GM19463 (cell line): ENCODE results near the gene MYOZ1.
"Not testable (repeated sequence)": the region's sequence is repeated elsewhere in the genome, so short reads cannot be mapped to it uniquely, and the experiment has no call there.

Experiments used
- ATAC-seq: cut with Tn5 transposase; IDR thresholded peaks from one replicate; pipeline ENCODE4 v1.9.1; 2021; ENCODE audit warnings: mild to moderate bottlenecking, moderate library complexity; ENCODE audit not compliant: unreplicated experiment

Gene MYOZ1

DNA sequence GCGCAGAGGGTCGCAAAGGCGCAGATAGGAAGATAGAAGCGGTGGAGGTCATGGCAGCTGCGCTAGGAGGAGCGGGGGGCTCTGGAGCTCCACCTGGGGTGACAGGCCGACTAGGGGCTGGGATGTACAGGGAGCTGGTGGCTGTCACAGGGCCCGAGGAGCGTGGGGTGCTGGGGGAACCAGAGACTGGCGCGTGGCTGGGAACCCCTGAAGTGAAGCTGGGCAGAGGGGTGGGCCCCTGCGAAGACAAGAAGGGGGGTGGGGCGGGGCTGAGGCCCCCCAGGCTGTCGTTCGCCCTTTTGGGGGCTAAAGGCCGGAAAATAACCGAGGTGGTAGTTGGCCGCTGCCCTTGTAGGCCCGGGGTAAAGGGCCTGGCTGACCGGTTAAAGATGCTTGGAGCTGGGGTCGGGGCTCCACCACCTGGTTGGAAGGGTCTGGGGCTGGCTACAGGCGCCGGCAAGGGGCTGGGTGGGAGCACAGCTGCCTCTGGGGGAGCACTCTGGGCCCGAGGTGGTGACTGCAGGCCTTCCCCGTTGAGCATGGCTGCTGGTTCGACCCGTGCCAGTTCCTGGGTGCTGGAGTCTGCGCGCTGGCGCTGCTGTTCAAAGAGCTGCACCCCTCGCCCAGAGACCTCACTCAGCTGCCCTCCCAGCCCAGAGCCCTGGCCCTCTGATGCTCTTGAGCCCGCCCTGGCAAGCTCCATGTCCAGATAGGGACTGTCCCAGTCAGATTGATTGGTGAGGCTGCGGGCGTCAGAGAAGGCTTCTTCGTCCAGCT, 6.8 kb upstream of the MYOZ1 start:
- no peak for ATAC-seq

DNA sequence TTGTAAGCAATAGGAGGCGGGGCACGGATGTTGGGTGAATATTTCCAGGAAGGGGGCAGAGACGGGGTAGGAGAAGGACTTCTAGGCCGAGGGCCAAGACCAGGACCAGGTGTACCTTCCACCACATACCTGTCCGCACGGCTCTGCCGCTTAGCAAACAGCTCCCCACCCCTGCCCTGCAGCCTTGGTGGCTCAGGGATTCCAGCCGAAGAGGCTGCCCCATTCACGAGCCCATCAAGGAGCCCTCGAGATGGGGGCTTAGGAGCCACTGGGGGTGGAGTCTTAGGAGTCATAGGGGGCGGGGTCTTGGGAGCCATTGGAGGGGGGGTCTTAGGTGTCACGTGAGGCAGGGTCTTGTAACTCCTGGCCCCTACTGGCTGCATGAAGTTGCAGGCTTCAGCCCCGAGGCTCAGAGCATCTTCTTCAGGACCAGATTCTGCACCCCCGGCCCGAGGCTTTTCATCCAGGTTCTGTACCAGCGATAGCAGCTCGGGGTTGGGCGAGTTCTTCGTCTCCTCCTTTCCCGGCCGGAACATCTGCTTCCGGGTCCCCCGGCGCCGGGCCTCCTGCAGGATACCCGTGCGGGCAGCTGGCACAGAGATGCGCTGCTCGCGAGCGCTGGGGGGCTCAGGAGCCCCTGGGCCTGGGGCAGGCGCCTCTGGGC, 6.1 kb upstream of the MYOZ1 start:
- no peak for ATAC-seq

DNA sequence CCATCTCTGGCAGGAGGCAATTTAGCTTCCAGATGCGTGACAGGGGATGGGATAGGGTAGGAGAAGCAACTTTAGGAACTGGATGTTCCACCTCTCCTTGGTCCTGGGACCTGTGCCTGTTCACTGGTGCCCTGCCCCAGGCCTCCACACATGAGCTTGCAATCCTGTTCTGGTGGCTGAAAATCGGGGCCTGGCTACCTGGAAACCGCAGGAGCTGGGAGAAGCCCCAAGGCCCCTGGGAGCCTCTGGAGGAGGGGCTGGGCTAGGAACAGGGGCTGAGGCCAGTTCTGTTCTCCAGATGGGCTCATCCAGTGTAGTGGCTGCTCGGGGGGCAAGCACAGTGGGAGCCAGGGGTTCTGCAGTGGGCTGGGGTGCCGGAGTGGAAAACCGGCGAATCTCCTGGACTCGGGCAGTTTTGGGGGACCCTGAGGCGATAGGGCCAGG, 5.3 kb upstream of the MYOZ1 start:
- no peak for ATAC-seq

DNA sequence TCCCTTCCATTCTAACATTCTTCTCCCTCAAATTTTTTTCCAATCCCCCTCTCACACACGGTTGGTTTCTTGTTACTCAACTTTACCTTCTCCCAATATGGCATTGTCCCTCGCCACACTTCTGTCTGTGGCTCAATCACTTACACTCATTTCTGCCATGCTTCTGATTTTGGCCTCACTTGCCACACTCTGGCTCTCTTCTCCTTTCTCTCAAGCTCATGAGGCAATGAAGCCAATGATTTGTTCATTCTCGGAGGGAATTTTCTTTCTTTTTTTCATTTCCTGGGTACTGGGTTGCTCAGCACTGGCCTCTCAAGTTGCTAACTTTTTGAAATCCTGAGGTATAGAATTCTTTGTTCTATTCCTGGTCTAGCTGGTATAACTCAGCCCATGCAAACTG, 4.0 kb upstream of the MYOZ1 start:
- no peak for ATAC-seq

DNA sequence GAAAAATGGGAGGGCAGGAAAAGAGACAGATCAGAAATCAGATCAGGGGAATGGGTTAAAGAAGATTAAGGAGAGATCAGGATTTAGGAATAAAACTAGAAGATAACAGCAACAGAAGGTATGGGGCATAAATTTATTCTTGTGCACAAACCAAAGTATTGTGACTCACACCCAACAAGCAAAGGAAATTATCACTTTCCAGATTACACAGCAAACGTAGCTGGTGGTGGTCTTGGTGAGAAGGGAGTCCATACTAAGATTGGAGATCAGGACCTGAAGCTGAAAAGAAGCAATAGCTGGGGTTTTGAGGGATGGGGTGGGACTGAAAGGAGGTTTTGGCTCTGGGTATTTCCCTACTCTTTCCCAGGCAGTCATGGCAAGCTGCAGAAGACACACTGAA, 3.5 kb upstream of the MYOZ1 start:
- ATAC-seq = no peak

DNA sequence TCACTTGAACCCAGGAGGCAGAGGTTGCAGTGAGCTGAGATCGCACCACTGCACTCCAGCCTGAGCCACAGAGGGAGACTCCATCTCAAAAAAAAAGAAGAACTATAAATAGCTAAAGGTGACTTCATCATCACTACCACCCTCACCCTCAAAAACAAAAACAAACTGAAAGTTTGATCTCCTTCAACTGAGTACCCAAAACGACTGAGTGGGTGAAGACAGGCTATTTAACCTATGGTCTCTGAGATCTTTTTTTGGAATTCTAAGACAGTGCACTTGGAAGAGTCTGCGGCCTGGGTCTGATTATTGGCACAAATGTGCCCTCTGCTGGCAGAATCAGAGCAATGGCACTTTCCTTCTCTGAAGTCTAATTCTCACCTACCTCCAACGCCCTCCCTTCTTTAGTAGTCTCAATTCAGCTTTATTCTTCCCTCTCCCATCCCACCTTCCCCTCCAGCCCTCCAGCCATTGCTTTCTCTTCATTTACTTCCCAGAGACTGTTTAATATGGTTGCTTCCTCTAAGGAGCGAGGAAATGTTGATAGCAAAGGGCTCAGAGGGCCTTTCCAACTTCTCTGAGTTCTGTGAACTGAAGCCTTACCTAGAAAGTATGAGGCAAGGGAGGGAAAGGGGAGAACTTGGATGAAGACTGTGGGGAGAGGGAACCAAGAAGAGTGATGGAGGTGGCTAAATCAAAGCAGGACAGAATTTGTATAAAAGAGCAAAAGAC, 2.9 kb upstream of the MYOZ1 start:
- no peak for ATAC-seq

DNA sequence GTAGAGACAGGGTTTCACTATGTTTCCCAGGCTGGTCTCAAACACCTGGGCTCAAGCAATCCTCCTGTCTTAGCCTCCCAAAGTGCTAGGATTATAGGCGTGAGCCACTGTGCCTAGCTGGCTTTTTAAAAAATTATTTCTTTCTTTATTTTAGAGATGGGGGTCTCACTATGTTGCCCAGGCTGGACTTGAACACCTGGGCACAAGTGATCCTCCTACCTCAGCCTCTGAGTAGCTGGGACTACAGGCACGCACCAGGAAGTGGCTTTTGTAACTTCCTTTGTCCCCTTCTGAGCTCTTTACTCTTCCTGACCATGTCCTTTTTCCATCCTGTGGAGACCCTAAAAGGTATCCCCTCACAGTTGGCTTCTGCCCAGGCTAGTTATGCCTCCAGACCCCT, 2.1 kb upstream of the MYOZ1 start:
- no peak for ATAC-seq

DNA sequence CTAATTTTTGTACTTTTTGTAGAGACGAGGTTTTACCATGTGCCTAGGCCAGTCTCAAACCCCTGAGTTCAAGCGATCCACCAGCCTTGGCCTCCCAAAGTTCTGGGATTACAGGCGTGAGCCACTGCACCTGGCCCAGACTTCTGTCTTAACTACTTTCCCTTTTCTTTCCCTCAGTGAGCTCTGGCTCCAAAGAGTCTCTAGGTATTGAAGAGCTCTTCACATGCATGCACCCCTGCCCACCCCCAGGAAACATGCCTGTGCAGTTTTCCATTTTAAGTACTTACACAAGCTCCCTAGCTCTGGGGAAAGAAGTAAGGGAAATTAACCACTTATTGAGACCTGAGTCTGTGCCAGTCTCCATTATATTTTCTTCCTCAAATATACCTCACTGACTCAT, 2.0 kb downstream of the MYOZ1 start:
- no peak for ATAC-seq

DNA sequence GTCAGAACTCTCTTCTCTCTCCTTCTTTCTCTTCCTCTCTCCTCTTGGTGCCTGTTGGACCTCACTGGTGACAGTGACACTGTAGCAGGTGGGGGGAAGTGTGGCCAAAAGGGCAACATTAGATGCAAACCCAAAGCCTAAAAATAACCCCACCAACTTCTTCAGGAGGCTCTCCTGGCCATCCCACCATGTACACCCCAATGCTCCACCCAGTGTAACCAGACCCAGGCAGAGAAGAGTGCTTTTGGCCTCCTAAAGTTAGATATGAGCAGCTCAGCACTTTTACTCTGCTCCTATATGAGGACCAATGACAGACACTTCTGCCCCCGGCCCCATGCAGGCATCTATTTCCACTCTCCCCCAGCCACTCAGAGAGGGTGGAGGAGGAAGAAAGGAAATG, 5.5 kb downstream of the MYOZ1 start:
- ATAC-seq = no peak

DNA sequence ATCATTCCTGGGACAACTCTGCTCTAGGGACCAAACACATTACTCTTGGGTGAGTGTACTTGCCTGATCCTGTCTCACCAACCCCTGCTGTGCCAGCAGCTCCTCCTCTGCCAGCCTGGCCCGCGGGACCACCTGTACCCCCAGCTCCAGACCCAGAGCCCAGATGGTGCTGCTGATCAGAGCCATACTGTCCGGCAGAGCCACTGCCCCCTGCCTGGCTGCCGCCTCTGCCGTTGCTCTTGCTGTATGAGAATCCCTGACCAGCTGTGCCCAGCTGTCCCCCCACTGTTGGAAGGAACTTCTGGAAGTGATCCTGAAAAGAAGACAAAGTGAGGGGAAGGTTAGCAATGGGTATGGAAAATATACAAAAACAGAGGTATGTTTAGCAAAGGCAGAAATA, 6.9 kb downstream of the MYOZ1 start:
- no peak for ATAC-seq

DNA sequence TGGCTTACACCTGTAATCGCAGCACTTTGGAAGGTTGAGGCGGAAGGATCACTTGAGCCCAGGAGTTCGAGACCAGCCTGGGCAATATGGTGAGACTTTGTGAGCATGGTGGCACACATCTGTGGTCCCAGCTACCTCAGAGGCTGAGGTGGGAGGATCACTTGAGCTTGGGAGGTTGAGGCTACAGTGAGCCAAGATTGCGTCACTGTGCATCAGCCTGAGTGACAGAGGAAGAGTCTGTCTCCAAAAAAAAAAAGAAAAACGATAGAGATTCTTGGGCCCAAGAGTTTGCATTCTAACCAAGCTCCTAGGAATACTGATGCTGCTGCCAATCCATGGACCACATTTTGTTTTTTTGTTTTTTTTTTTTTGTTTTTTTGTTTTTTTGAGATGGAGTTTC, 12.1 kb downstream of the MYOZ1 start:
- no peak for ATAC-seq

DNA sequence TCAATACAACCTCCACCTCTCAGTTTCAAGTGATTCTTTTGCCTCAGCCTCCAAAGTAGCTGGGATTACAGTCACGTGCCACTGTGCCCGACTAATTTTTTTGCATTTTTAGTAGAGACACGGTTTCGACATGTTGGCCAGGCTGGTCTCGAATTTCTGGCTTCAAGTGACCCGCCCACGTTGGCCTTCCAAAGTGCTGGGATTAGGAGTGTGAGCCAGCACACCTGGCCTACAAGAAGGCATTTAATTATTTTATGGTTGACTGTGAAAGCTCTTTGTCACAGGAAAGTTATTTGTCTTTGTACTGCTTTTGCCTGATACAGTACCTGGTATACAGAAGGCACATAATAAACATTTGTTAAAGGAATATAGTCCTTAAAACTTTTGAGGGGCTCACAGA, 12.9 kb downstream of the MYOZ1 start:
- ATAC-seq = no peak

DNA sequence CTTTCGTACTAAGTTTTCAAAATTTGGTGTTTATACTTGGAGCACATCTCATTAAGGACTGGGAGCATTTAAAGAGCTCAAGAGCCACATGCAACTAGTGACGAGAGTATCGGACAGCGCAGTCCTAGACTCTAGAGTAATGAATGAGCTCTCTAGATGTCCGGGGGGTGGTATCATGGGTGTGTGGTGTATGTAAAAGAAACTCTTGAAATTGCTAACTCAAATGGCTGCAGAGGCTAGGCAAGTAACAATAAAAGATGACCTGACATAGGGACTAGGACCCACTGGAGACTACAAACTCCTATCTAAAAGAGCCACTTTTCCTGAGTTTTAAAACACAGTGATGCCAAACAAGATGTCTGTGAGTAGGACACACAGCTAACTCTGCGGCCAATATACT, 14.0 kb downstream of the MYOZ1 start:
- ATAC-seq = no peak

DNA sequence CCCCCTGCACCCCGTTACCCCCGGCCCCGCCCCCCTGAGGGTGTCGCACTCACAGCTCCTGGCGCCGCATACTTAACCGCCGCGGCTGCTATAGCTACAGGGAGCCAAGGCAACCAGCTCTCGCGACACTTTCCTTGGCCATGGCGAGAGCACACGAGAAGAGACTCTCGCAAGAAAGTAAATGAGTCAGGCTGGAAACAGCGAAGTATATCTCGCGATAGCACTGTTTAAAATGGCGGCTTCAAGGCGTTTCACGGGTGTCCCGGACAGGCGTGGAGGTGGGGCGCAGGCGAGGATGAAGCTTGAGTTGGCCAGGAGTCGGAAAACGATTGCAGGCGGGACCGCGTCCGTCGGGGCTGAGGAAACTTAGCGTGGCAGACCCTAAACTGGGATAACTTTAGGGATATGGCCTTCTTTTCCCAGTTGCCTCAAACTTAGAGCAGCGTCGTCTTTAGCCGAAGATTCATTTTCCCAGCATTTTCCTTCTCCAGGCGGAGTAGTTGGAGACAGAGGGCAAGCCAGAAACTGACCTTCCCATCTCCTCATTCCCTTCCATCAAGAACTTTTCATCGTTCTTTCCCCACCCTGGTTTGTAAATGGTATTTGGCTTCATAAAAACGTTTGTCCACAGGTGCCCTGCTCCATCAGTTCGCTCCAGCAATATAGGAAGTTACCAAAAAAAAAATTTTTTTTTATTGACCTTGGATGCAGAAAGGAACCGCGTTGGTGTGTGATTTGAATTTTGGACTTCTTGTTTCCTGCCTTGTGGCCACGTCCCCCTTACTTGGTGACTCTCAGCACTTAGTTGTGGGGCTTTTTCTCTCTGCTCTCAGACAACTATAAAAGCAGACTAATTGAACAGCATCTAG, 15.2 kb downstream of the MYOZ1 start:
- ATAC-seq = peak; percentile 99

DNA sequence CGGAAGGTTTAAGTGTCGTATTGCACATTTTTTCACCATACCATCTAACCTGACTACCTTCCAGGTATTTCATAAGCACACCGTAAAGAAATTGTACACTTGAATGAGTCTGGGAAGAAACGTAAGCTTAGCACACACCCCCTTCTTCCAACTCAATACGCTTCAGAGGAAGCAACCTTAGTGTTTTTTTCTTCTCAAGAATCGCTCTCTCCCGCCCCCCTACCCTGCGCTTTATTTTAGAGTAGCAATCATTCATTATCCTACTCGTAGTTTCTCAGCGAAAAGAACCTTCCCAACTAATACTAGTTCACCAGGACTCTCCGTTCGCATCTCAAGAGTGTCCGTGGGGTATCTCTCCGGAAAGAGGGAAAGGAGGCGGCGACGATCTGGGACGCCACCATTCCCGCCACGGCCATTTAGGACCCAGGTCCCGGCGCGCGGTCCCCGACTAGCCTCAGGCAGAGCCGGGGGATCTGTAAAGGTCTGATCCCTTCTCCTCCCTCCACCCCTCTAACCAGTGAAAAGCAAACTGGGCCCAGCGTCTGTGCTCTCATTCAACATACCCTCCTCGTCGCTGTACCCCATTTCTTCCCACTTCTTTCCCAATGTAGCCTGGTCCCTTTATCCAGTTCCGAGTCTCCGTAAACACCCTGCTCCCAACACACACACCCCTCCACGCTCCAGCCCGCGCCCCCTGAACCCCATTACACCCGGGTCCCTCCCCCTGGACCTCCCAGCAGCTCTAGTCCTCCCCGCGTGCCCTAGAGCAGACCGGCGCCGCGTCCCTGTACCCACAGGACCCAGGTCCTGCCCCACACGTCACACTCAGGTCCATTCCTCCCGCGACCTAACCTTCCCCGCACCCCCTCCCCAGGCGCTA, 16.0 kb downstream of the MYOZ1 start:
- peak; percentile 35 for ATAC-seq

DNA sequence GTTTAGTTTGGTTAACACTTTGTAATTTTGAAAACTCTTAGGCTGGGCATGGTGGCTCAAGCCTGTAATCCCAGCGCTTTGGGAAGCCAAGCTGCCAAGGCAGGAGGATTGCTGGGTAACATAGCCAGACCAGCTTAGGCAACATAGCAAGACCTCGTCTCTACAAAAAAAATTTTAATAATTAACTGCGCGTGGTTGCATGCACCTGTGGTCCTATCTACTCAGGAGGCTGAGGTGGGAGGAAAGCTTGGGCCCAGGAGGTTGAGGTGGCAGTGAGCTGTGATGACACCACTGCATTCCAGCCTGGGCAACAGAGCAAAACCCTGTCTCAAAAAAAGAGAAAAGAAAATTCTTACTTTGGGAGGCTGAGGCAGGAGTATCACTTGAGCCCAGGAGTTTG, 18.2 kb downstream of the MYOZ1 start:
- no peak for ATAC-seq

DNA sequence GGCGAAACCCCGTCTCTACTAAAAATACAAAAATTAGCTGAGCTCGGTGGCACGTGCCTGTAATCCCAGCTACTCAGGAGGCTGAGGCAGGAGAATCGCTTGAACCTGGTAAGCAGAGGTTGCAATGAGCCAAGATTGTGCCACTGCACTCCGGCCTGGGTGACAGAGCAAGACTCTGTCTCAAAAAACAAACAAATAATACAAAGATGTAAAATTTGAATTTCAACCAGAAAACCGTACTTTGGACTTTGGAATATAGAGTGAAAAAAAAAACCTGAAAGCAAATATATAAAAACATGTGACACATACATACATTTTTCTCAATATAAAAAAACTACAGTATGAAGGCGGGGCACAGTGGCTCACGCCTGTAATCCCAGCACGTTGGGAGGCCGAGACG, 20.3 kb downstream of the MYOZ1 start:
- not testable (repeated sequence) for ATAC-seq

DNA sequence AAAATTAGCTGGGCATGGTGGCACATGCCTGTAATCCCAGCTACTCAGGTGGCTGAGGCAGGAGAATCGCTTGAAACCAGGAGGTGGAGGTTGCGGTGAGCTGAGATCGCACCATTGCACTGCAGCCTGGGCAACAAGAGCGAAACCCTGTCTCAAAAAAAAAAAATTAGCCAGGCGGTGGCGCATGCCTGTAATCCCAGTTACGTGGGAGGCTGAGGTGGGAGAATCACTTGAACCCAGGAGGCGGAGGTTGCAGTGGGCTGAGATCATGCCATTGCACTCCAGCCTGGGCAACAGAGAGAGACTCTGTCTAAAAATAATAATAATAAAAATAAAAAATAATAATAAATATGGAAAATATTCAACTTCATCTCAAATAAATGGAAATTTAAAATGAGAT, 24.1 kb downstream of the MYOZ1 start:
- ATAC-seq = not testable (repeated sequence)

DNA sequence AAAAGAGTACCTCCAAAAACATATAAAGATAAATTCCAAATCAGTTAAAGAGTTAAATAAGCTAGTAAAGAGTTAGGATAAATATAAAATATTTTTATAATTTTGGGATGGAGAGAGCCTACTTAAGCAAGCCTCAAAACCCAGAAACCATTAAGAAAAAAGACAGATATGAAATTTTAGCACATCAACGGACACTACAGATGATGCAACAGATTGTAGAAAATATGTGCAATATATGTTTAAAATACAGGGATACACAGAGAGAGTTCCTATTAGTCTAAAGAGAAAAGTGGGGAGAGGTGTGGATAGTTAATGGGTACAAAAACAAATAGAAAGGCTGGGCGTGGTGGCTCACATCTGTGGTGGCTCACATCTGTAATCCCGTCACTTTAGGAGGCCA, 26.6 kb downstream of the MYOZ1 start:
- ATAC-seq = no peak

DNA sequence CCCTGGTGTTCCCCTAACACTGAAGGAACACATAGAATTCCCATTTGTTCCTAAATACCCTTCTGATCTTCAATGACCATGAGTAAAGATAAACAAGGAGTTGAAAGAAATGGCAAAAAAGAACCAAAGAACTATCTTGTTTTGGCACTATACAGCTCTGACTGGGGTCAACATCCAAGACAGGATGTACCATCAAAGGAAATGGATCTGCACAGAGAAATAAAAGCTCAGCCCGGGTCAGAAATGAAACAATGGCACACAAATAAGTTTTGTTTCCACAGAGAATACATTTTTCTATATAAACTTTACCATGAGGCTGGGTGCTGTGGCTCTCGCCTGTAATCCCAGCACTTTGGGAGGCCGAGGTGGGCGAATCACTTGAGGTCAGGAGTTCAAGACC, 32.2 kb downstream of the MYOZ1 start:
- no peak for ATAC-seq
